AG04449 (cell line): ENCODE measurements around the gene IL5RA.

Experiments used
- CTCF ChIA-PET: fragments of 350-600 bp; formaldehyde crosslinking; extraction: SDS; loops from one replicate; lab custom pipeline; 2021; ENCODE audit warnings: antibody characterized with exemption; lab: Yijun Ruan, JAX
- POLR2A ChIA-PET: fragments of 400-600, 350-600 bp; formaldehyde crosslinking; extraction: SDS; loops from one replicate; lab custom pipeline; 2020; ENCODE audit warnings: antibody characterized with exemption, inconsistent platforms; lab: Yijun Ruan, JAX
- DNase-seq: peaks from one replicate; pipeline ENCODE4 v3.0.0-alpha.2; 2010; ENCODE audit warnings: low read depth, low spot score
- H3K4me3 ChIP-seq: 2 replicates; pipeline ENCODE4 v1.5.1; 2011; ENCODE audit warnings: low read depth, mild to moderate bottlenecking, control low read depth, low read length
- CTCF ChIP-seq: IDR thresholded peaks from one replicate; pipeline ENCODE4 v1.5.1; 2011; ENCODE audit warnings: mild to moderate bottlenecking, moderate library complexity, low read length, control low read depth, inconsistent platforms; ENCODE audit not compliant: insufficient read depth; ENCODE audit errors: missing control alignments

The IL5RA gene

GRCh38 chr3:3074551-3075257, 35.5 kb downstream of the IL5RA start:
- TF ChIP-seq CTCF, result no peak
- POLR2A ChIA-PET, result no interaction called here
- CTCF ChIA-PET, result no interaction called here
- no peak for DNase-seq
- no peak overlapping the region for H3K4me3 ChIP-seq

- ChIA-PET CTCF (no interaction called here), POLR2A (no interaction called here)
- no peak for DNase-seq
- no peak for TF ChIP-seq CTCF
- no peak overlapping the region for H3K4me3 ChIP-seq
Measured at GRCh38 chr3:3071136-3071535, 39.0 kb downstream of the IL5RA start.

- DNase-seq, result no peak
- H3K4me3 ChIP-seq, result no peak overlapping the region
- ChIA-PET CTCF (no interaction called here), POLR2A (no interaction called here)
- TF ChIP-seq CTCF, result no peak
Measured at GRCh38 chr3:3069723-3070122, 40.5 kb downstream of the IL5RA start.

GRCh38 chr3:3068358-3068881, 41.8 kb downstream of the IL5RA start:
- ChIA-PET CTCF (no interaction called here), POLR2A (no interaction called here)
- TF ChIP-seq CTCF, result no peak
- no peak for DNase-seq
- H3K4me3 ChIP-seq, result no peak overlapping the region

- ChIA-PET CTCF (no interaction called here), POLR2A (no interaction called here)
- DNase-seq, result no peak
- no peak overlapping the region for H3K4me3 ChIP-seq
- no peak for TF ChIP-seq CTCF
Measured at GRCh38 chr3:3066910-3067309, 43.3 kb downstream of the IL5RA start.

- no peak for TF ChIP-seq CTCF
- POLR2A ChIA-PET, result no interaction called here
- no peak for DNase-seq
- CTCF ChIA-PET, result no interaction called here
- no peak overlapping the region for H3K4me3 ChIP-seq
Measured at GRCh38 chr3:3066378-3066777, 43.8 kb downstream of the IL5RA start.
